HepG2 (cell line): ENCODE results near the gene ALDH3B1. TPM values are rescaled to one million over a fixed set of nuclear protein-coding genes. Genes with fewer than 3 reads are reported as not detected.
A peak's percentile ranks its signal among the peaks of the same experiment; 100 is the strongest.

Source experiments
- ATAD3A ChIP-seq: sonication (generic); formaldehyde crosslinking; IDR thresholded peaks from 2 replicates; pipeline ENCODE4 v1.4.0; 2020; ENCODE audit warnings: missing genetic modification reagents
- BATF2 ChIP-seq: sonication (generic); formaldehyde crosslinking; IDR thresholded peaks from 2 replicates; pipeline ENCODE4 v1.8.0; 2022; ENCODE audit warnings: mild to moderate bottlenecking, missing genetic modification reagents, moderate library complexity
- DZIP1 ChIP-seq: sonication (generic); formaldehyde crosslinking; IDR thresholded peaks from 2 replicates; pipeline ENCODE4 v1.5.0; 2020; ENCODE audit warnings: mild to moderate bottlenecking, missing genetic modification reagents
- HDAC2 ChIP-seq: sonication (generic); formaldehyde crosslinking; IDR thresholded peaks from 2 replicates; pipeline ENCODE4 v1.4.0; 2020; ENCODE audit warnings: missing genetic modification reagents
- HNRNPK ChIP-seq: fragments of 200-400 bp; formaldehyde crosslinking; IDR thresholded peaks from 2 replicates; pipeline ENCODE4 v1.6.1; 2018; ENCODE audit warnings: low read length, low read depth, moderate library complexity, mild to moderate bottlenecking; ENCODE audit not compliant: poor library complexity, severe bottlenecking
- HOXD1 ChIP-seq: sonication (generic); formaldehyde crosslinking; IDR thresholded peaks from 2 replicates; pipeline ENCODE4 v1.5.0; 2020; ENCODE audit warnings: missing genetic modification reagents
- KDM1A ChIP-seq: IDR thresholded peaks from 2 replicates; pipeline ENCODE4 v1.6.1; 2016; ENCODE audit warnings: missing compliant biosample characterization
- LCORL ChIP-seq, 2 experiments: fragments of 450-650 bp in 1 of 2; sonication (generic) in 1 of 2; formaldehyde crosslinking in 1 of 2; IDR thresholded peaks; 2 replicates each; pipeline versions ENCODE4 v1.5.0 to v1.6.1; 2017 to 2020; ENCODE audit warnings: antibody characterized with exemption in 1 of 2, missing genetic modification reagents in 1 of 2
- LRRFIP1 ChIP-seq: sonication (generic); formaldehyde crosslinking; conservative IDR thresholded peaks from 2 replicates; pipeline ENCODE4 v1.4.0; 2020; ENCODE audit warnings: missing genetic modification reagents
- MEF2D ChIP-seq: sonication (generic); formaldehyde crosslinking; IDR thresholded peaks from 2 replicates; pipeline ENCODE4 v1.5.1; 2020; ENCODE audit warnings: mild to moderate bottlenecking, missing genetic modification reagents
- MEIS1 ChIP-seq: sonication (generic); formaldehyde crosslinking; IDR thresholded peaks from 2 replicates; pipeline ENCODE4 v1.9.0; 2021; ENCODE audit warnings: mild to moderate bottlenecking, missing genetic modification reagents, moderate library complexity, borderline replicate concordance
- NFKBIZ ChIP-seq: IDR thresholded peaks from 2 replicates; pipeline ENCODE4 v1.6.1; 2018; ENCODE audit warnings: missing genetic modification reagents, missing compliant biosample characterization
- PCBP2 ChIP-seq: fragments of 200-400 bp; formaldehyde crosslinking; optimal IDR thresholded peaks from 2 replicates; pipeline ENCODE3; 2018; ENCODE audit warnings: low read length, low read depth; ENCODE audit not compliant: poor library complexity, severe bottlenecking
- RFX1 ChIP-seq: fragments of 450-650 bp; IDR thresholded peaks from 2 replicates; pipeline ENCODE4 v1.6.1; 2017
- RXRB ChIP-seq: IDR thresholded peaks from 2 replicates; pipeline ENCODE4 v1.6.1; 2016; ENCODE audit warnings: borderline replicate concordance, missing genetic modification reagents, missing compliant biosample characterization
- SYNCRIP ChIP-seq: fragments of 200-400 bp; formaldehyde crosslinking; IDR thresholded peaks from 2 replicates; pipeline ENCODE4 v1.6.1; 2018; ENCODE audit warnings: mild to moderate bottlenecking, low read depth, low read length; ENCODE audit not compliant: insufficient read depth
- XBP1 ChIP-seq: sonication (generic); formaldehyde crosslinking; IDR thresholded peaks from 2 replicates; pipeline ENCODE4 v1.5.0; 2020; ENCODE audit warnings: missing genetic modification reagents
- ZBTB3 ChIP-seq: sonication (generic); formaldehyde crosslinking; IDR thresholded peaks from 2 replicates; pipeline ENCODE4 v1.4.0; 2020; ENCODE audit warnings: low read depth, mild to moderate bottlenecking, moderate library complexity, missing genetic modification reagents, borderline replicate concordance
- ZNF263 ChIP-seq: sonication (generic); formaldehyde crosslinking; IDR thresholded peaks from 2 replicates; pipeline ENCODE4 v1.4.0; 2020; ENCODE audit warnings: missing genetic modification reagents
- ZNF432 ChIP-seq: sonication (generic); formaldehyde crosslinking; IDR thresholded peaks from 2 replicates; pipeline ENCODE4 v1.5.0; 2020; ENCODE audit warnings: missing genetic modification reagents, mild to moderate bottlenecking, borderline replicate concordance
- ZNF552 ChIP-seq: sonication (generic); formaldehyde crosslinking; IDR thresholded peaks from 2 replicates; pipeline ENCODE4 v1.9.0; 2022; ENCODE audit warnings: missing genetic modification reagents, mild to moderate bottlenecking, borderline replicate concordance
- ZNF605 ChIP-seq: sonication (generic); formaldehyde crosslinking; IDR thresholded peaks from 2 replicates; pipeline ENCODE4 v1.8.0; 2022; ENCODE audit warnings: mild to moderate bottlenecking, missing genetic modification reagents
- ZNF672 ChIP-seq: sonication (generic); formaldehyde crosslinking; IDR thresholded peaks from 2 replicates; pipeline ENCODE4 v1.8.1; 2022; ENCODE audit warnings: missing genetic modification reagents
- ZNF709 ChIP-seq: sonication (generic); formaldehyde crosslinking; IDR thresholded peaks from 2 replicates; pipeline ENCODE4 v1.5.0; 2020; ENCODE audit warnings: mild to moderate bottlenecking, missing genetic modification reagents
- ZZZ3 ChIP-seq: sonication (generic); formaldehyde crosslinking; IDR thresholded peaks from 2 replicates; pipeline ENCODE4 v1.4.0; 2020; ENCODE audit warnings: missing genetic modification reagents, mild to moderate bottlenecking, borderline replicate concordance
- polyA plus RNA-seq, 8 experiments: library from polyadenylated mRNA; depleted of rRNA in 3 of 8; stranded (reverse) in 7 of 8; unstranded in 1 of 8; fragments of >200 nt; fragmentation: Illumina TruSeq in 4 of 8; extraction: Trizol in 4 of 8; gene quantifications; 2 replicates each; pipeline versions ENCODE4 v1.2.1 to v1.2.3, GENCODE V29; 2011 to 2016; ENCODE audit warnings: low read depth in 4 of 8, missing spikeins in 1 of 8, mixed read lengths in 1 of 8; ENCODE audit not compliant: insufficient read depth in 1 of 8
- total RNA-seq, 5 experiments: library from RNA; depleted of rRNA; stranded (reverse); fragments of >200 nt; fragmentation: Illumina TruSeq; extraction: Trizol; gene quantifications; 2 replicates each; pipeline ENCODE4 v1.2.3, GENCODE V29; 2016; ENCODE audit warnings: low read depth in 1 of 5

ALDH3B1 gene
- total and polyA plus RNA-seq, 2 of the 13 experiments (the other 11 are each of a cell fraction or from before 2014, with no cell fraction given): 4.0 to 6.7 TPM

GRCh38 chr11:68003846-68004550, 6.1 kb upstream of the ALDH3B1 start, which contains the start of gene UNC93B1 (continued):
- no peak for TF ChIP-seq XBP1 (CRISPR knock-in tag)
- no peak for TF ChIP-seq ZNF672 (CRISPR knock-in tag)
- TF ChIP-seq LCORL (IDR thresholded peaks at IDR 0.05): no peak
- peak; percentile 39; the same call in 1 of the 2 replicates for TF ChIP-seq LCORL (CRISPR knock-in tag; IDR thresholded peaks at IDR 0.05)
- TF ChIP-seq NFKBIZ (CRISPR knock-in tag): no peak
- 0 out of 2 replicates have a peak, but pooled peaks have one; percentile 28 for TF ChIP-seq DZIP1 (CRISPR knock-in tag)
- no peak for TF ChIP-seq HOXD1
- TF ChIP-seq BATF2 (CRISPR knock-in tag): no peak
- no peak for TF ChIP-seq MEIS1
- 0 out of 2 replicates have a peak, but pooled peaks have one; percentile 34 for TF ChIP-seq MEF2D
- TF ChIP-seq ZNF709 (CRISPR knock-in tag): 0 out of 2 replicates have a peak, but pooled peaks have one; percentile 44
- TF ChIP-seq HNRNPK: peak; percentile 15
- TF ChIP-seq ZZZ3: no peak
- TF ChIP-seq ZNF263: no peak
- no peak for TF ChIP-seq ZNF552 (CRISPR knock-in tag)
- no peak for TF ChIP-seq ZNF605 (CRISPR knock-in tag)
- TF ChIP-seq KDM1A (CRISPR knock-in tag): peak; percentile 57; the same call in 1 of the 2 replicates
- no peak for TF ChIP-seq RFX1
- TF ChIP-seq ZBTB3 (CRISPR knock-in tag): no peak
- no peak for TF ChIP-seq ZNF432 (CRISPR knock-in tag)
- TF ChIP-seq RXRB (CRISPR knock-in tag): no peak
- no peak for TF ChIP-seq SYNCRIP
- no peak for TF ChIP-seq PCBP2
- TF ChIP-seq ATAD3A: no peak
- TF ChIP-seq HDAC2: peak; percentile 29; the same call in 1 of the 2 replicates
- TF ChIP-seq LRRFIP1: no peak
